Measurements from ENCODE around the gene FRMD4A.

FRMD4A gene

GRCh38 chr10:13970236-13970956, 360.3 kb downstream of the FRMD4A start:
- Histone ChIP-seq H3K9me3 (ENCODE audit: severe bottlenecking) (no peaks in the 10 kb centered on the region), H3K27me3 (ENCODE audit: insufficient read depth, poor library complexity, severe bottlenecking) (no peaks in the 10 kb centered on the region), H3K36me3 (ENCODE audit: low read depth) (no peaks in the 10 kb centered on the region), H3K4me1 (ENCODE audit: insufficient read depth, poor library complexity, severe bottlenecking) (peaks cover 13% of the 10 kb centered on the region), H3K27ac (ENCODE audit: poor library complexity, severe bottlenecking) (no peak overlapping the region), H3K4me3 (ENCODE audit: severe bottlenecking) (no peak overlapping the region)
- no peak for ATAC-seq (ENCODE audit: low read depth)
- DNase-seq (ENCODE audit: low spot score), result no peak
- no peak for TF ChIP-seq CTCF (IDR thresholded peaks at IDR 0.05; ENCODE audit: poor library complexity, severe bottlenecking)

DNA sequence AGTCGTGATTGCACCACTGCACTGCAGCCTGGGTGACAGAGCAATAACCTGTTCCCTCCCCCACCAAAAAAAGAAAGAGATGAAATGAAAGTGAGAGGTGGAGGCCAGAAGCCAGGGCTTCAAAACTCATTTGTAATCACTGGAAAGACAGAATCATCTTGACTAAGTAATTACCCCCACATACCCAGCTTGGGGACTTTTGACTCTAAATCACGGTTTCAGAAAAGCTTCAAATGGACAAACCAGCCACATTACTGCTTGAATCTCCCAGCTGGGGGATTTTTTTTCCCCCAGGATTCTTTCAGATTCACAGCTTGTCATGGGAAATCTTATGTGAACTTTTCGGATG, 361.0 kb downstream of the FRMD4A start:
- H3K4me1 ChIP-seq (ENCODE audit: insufficient read depth, poor library complexity, severe bottlenecking), result peaks cover 13% of the 10 kb centered on the region
- H3K9me3 ChIP-seq (ENCODE audit: severe bottlenecking), result no peaks in the 10 kb centered on the region
- no peak for ATAC-seq (ENCODE audit: low read depth)
- DNase-seq (ENCODE audit: low spot score), result no peak
- no peak for TF ChIP-seq CTCF (IDR thresholded peaks at IDR 0.05; ENCODE audit: poor library complexity, severe bottlenecking)
- no peaks in the 10 kb centered on the region for H3K36me3 ChIP-seq (ENCODE audit: low read depth)
- peak overlapping the region; percentile 38 for H3K27ac ChIP-seq (ENCODE audit: poor library complexity, severe bottlenecking)
- H3K4me3 ChIP-seq (ENCODE audit: severe bottlenecking), result no peak overlapping the region
- no peaks in the 10 kb centered on the region for H3K27me3 ChIP-seq (ENCODE audit: insufficient read depth, poor library complexity, severe bottlenecking)

DNA sequence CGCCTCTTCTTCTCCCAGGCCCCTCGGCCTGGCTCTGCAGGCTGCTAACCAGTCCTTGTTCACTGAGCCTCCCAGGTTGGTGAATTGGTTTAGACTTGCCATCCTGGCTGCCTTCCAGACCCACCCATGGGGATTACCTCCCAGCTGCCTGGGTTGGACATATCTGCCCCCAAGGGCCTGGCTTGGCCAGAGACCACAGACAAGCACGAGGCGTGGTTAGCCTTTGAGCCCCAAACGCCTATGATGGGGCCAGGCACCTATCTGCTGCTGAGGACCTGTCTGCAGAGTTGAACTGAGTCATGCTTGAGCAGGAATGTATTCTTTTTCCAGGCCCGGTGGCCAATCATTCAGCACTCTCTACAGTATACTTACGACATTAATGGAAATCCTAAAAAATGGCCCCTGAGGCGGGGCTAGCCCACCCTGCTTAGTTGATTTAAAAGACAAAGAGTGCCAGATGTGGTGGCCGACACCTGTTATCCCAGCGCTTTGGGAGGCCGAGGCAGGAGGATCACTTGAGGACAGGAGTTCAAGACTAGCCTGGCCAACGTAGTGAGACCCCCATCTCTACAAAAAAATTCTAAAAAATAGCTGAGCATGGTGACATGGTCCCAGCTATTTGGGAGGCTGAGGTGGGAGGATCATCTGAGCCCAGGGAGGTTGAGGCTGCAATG, 361.5 kb downstream of the FRMD4A start:
- Histone ChIP-seq H3K27ac (ENCODE audit: poor library complexity, severe bottlenecking) (peak overlapping the region; percentile 38), H3K27me3 (ENCODE audit: insufficient read depth, poor library complexity, severe bottlenecking) (no peaks in the 10 kb centered on the region), H3K36me3 (ENCODE audit: low read depth) (no peaks in the 10 kb centered on the region), H3K4me3 (ENCODE audit: severe bottlenecking) (no peak overlapping the region), H3K4me1 (ENCODE audit: insufficient read depth, poor library complexity, severe bottlenecking) (peaks cover 13% of the 10 kb centered on the region), H3K9me3 (ENCODE audit: severe bottlenecking) (no peaks in the 10 kb centered on the region)
- ATAC-seq (ENCODE audit: low read depth) (peak; percentile 98), DNase-seq (ENCODE audit: low spot score) (peak; percentile 92)
- TF ChIP-seq CTCF (IDR thresholded peaks at IDR 0.05; ENCODE audit: poor library complexity, severe bottlenecking), result no peak

DNA sequence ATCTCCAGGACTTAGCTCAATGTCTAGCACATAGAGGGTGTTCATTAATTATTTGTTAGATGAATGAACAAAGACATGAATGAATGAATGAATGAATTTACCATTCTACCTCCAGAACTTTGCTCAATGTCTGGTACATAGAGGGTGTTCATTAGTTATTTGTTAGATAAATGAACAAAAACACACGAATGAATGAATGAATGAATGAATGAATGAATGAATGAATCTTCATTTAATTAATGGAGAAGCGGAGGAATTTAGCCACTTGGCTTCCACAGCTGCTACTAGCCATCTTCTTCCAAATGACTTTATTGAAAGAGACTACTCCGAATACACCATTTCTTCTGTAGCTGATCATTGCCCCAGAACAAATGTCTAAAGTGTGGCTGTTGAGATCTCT, 368.9 kb downstream of the FRMD4A start:
- Histone ChIP-seq H3K9me3 (ENCODE audit: severe bottlenecking) (no peaks in the 10 kb centered on the region), H3K27me3 (ENCODE audit: insufficient read depth, poor library complexity, severe bottlenecking) (no peaks in the 10 kb centered on the region), H3K4me1 (ENCODE audit: insufficient read depth, poor library complexity, severe bottlenecking) (no peaks in the 10 kb centered on the region), H3K36me3 (ENCODE audit: low read depth) (no peaks in the 10 kb centered on the region), H3K4me3 (ENCODE audit: severe bottlenecking) (no peak overlapping the region), H3K27ac (ENCODE audit: poor library complexity, severe bottlenecking) (no peak overlapping the region)
- no peak for ATAC-seq (ENCODE audit: low read depth)
- TF ChIP-seq CTCF (IDR thresholded peaks at IDR 0.05; ENCODE audit: poor library complexity, severe bottlenecking), result no peak
- no peak for DNase-seq (ENCODE audit: low spot score)

DNA sequence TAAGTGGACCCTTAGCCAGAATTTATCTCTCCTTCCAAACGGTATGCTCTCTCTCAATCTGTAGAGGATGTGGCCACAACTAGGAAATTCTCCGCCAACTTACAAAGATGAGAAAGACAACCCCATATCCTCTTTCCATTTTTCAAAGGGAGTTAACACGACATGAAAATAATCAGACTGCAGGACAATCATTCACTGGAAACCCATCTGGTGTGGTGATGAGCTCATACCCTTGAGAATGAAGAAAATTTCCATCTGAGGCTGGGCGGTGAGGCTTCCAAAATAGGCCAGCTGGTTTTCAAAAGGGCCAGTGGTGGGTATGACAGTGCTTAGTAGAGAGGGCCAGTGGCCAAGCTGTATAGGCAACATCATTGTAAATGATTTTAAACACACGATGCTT, 369.6 kb downstream of the FRMD4A start:
- no peak for DNase-seq (ENCODE audit: low spot score)
- Histone ChIP-seq H3K9me3 (ENCODE audit: severe bottlenecking) (no peaks in the 10 kb centered on the region), H3K4me3 (ENCODE audit: severe bottlenecking) (no peak overlapping the region), H3K4me1 (ENCODE audit: insufficient read depth, poor library complexity, severe bottlenecking) (no peaks in the 10 kb centered on the region), H3K36me3 (ENCODE audit: low read depth) (no peaks in the 10 kb centered on the region), H3K27me3 (ENCODE audit: insufficient read depth, poor library complexity, severe bottlenecking) (no peaks in the 10 kb centered on the region), H3K27ac (ENCODE audit: poor library complexity, severe bottlenecking) (no peak overlapping the region)
- no peak for TF ChIP-seq CTCF (IDR thresholded peaks at IDR 0.05; ENCODE audit: poor library complexity, severe bottlenecking)
- peak; percentile 54; the same call in 2 of the 3 replicates for ATAC-seq (ENCODE audit: low read depth)
